Measurements from ENCODE around the gene DYRK1B. TPM values are rescaled to one million over a fixed set of nuclear protein-coding genes. Genes with fewer than 3 reads are reported as not detected.

The DYRK1B gene
- total RNA-seq, 4 donors from 2014 or later, result 4.9 to 15.6 (median 8.7) TPM

DNA sequence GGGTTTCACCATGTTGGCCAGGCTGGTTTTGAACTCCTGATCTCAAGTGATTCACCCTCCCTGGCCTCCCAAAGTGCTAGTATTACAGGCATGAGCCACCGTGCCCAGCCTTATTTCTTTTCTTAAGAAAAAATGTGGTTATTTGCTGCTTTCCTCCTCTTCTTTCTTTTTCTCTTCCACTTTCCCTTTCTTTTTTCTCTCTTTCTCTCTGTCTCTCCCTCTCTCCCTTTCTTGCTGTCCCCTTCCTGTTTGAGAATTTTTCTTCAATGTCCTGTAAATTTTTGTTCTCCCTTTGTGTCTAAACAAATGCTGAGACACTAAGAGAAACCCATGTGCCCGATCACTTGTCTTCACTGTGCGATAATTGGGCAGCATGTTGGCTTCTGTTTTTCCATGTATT, 53.1 kb downstream of the DYRK1B start:
- TF ChIP-seq CTCF (IDR thresholded peaks at IDR 0.05; ENCODE audit: low read depth), result no peak

DNA sequence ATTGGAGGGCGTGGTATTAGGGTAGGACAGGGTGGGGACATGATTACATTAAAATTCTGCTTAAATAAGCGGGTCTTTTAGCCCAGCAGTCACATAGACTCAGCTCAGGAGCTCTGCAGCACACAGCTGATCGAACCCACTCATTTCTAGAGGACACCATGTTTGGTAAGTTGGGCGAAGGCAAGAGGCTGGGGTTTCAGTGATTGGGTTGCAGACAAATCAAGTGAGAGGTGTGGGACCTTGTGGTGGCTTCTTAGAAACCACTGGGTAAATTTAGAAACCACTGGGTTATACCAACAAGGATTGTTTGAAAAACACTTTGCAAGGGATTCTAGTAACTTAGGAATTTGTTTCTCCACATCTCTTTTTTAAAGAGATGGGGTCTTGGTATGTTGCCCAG, 55.2 kb downstream of the DYRK1B start, which contains the start of gene LEUTX:
LEUTX (plus strand) TSS at position 92 of the 400 bp plus-strand sequence; CDS start at position 159, 67 bp downstream.
- TF ChIP-seq CTCF (IDR thresholded peaks at IDR 0.05; ENCODE audit: low read depth), result no peak

Small RNAs within 50 kb of the gene (small RNA-seq; reads per million reads assigned to genes)
- gene MIR6719, result not detected

Other genes with a start within 250 kb of the DYRK1B start
- not detected for gene LGALS13, start 231.6 kb downstream of the DYRK1B start, total RNA-seq
- gene LGALS16, start 178.2 kb downstream of the DYRK1B start, total RNA-seq, result not detected
- gene LGALS14, start 129.7 kb downstream of the DYRK1B start, total RNA-seq, result not detected
- gene CLC, start 96.1 kb downstream of the DYRK1B start, total RNA-seq, result not detected
- not detected for gene LEUTX, start 55.3 kb downstream of the DYRK1B start, total RNA-seq
- 100 to 1,000 TPM; 101 to 168 (median 104) TPM for gene FBL, start 12.2 kb upstream of the DYRK1B start, total RNA-seq
- 100 to 1,000 TPM in 2 of 4 donors, 10 to 100 TPM in 2; 11.9 to 321 (median 115) TPM for gene FCGBP, start 100.5 kb upstream of the DYRK1B start, total RNA-seq
- gene PSMC4, start 137.0 kb upstream of the DYRK1B start, total RNA-seq, result 10 to 100 TPM; 61.9 to 76.6 (median 66.9) TPM
- gene ZNF546, start 162.9 kb upstream of the DYRK1B start, total RNA-seq, result 10 to 100 TPM in 2 of 4 donors, 1 to 10 TPM in 2; 3.1 to 11.1 (median 8.1) TPM
- 10 to 100 TPM in 3 of 4 donors, 1 to 10 TPM in 1; 10.0 to 24.3 (median 17.8) TPM for gene ZNF780B, start 222.1 kb upstream of the DYRK1B start, total RNA-seq